GM21576 (cell line): ENCODE results near the gene GABRR3.
"Not testable (repeated sequence)": the region's sequence is repeated elsewhere in the genome, so short reads cannot be mapped to it uniquely, and the experiment has no call there.

ENCODE experiments used
- ATAC-seq: cut with Tn5 transposase; IDR thresholded peaks from one replicate; pipeline ENCODE4 v1.9.1; 2021; ENCODE audit warnings: mild to moderate bottlenecking, moderate library complexity; ENCODE audit not compliant: unreplicated experiment

GABRR3 gene

GRCh38 chr3:98022978-98023820 is 11.9 kb downstream of the GABRR3 start:
- ATAC-seq = peak; percentile 63

- no peak for ATAC-seq
Observed at GRCh38 chr3:98021830-98022560, 13.1 kb downstream of the GABRR3 start.

GRCh38 chr3:98020412-98020811 is 14.7 kb downstream of the GABRR3 start:
- ATAC-seq = no peak

- no peak for ATAC-seq
Observed at GRCh38 chr3:98018301-98018700, 16.8 kb downstream of the GABRR3 start.

GRCh38 chr3:98014268-98014585 is 20.9 kb downstream of the GABRR3 start:
- no peak for ATAC-seq

GRCh38 chr3:98013411-98014267 is 21.5 kb downstream of the GABRR3 start:
- no peak for ATAC-seq

GRCh38 chr3:98012979-98013378 is 22.1 kb downstream of the GABRR3 start:
- ATAC-seq = no peak

- ATAC-seq = not testable (repeated sequence)
Observed at GRCh38 chr3:98010883-98011449, 24.1 kb downstream of the GABRR3 start.

GRCh38 chr3:98010194-98010882 is 24.8 kb downstream of the GABRR3 start:
- ATAC-seq = no peak

- peak; percentile 66 for ATAC-seq
Observed at GRCh38 chr3:98008855-98009254, 26.3 kb downstream of the GABRR3 start.

GRCh38 chr3:98005438-98005837 is 29.7 kb downstream of the GABRR3 start:
- no peak for ATAC-seq

- no peak for ATAC-seq
Observed at GRCh38 chr3:98004721-98005120, 30.4 kb downstream of the GABRR3 start.

GRCh38 chr3:98003306-98003969 is 31.7 kb downstream of the GABRR3 start:
- peak; percentile 81 for ATAC-seq

GRCh38 chr3:98002717-98003116 is 32.4 kb downstream of the GABRR3 start:
- ATAC-seq = no peak

GRCh38 chr3:97999994-98000393 is 35.1 kb downstream of the GABRR3 start:
- no peak for ATAC-seq

- no peak for ATAC-seq
Observed at GRCh38 chr3:97999103-97999502, 36.0 kb downstream of the GABRR3 start.

GRCh38 chr3:97996988-97997387 is 38.1 kb downstream of the GABRR3 start:
- ATAC-seq = no peak

GRCh38 chr3:97994328-97994945 is 40.7 kb downstream of the GABRR3 start:
- ATAC-seq = no peak

GRCh38 chr3:97993526-97993925 is 41.6 kb downstream of the GABRR3 start:
- ATAC-seq = no peak
